HFF-Myc (cell line): ENCODE measurements around the gene PAX5.

Experiments used
- DNase-seq: peaks from one replicate; pipeline ENCODE4 v3.0.0-alpha.2; 2011; ENCODE audit warnings: low read depth; ENCODE audit errors: extremely low read depth
- H3K4me3 ChIP-seq: replicated peaks from 2 replicates; pipeline ENCODE4 v1.5.1; 2011; ENCODE audit warnings: low read depth, mild to moderate bottlenecking, control low read depth, low read length
- TF ChIP-seq, protein P1 (sequence below): IDR thresholded peaks from 2 replicates; pipeline ENCODE4 v1.5.1; 2012; ENCODE audit warnings: mild to moderate bottlenecking, low read depth, low read length, control low read depth; ENCODE audit errors: missing control alignments

The PAX5 gene

DNA sequence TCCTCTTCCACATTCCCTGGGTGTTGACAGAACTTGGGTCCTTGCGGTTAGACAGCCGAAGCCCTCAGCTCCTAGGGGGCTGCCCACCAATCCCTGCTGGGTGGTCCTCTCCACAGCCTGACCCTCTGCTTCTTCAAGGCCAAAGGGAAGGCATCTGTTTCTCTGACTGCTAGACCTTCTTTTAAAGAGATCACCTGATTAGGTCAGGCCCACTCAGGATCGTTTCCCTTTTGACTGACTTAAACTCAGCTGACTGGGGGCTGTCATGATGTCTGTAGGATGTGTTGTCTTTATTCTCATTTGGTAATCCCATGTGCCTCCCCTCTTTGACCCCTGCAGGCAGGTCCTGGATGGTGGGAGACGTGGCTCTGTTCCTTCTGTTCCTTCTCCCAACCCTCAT is 207.5 kb downstream of the PAX5 start:
- DNase-seq, result no peak
- no peak overlapping the region for H3K4me3 ChIP-seq
- TF ChIP-seq, protein P1, sequence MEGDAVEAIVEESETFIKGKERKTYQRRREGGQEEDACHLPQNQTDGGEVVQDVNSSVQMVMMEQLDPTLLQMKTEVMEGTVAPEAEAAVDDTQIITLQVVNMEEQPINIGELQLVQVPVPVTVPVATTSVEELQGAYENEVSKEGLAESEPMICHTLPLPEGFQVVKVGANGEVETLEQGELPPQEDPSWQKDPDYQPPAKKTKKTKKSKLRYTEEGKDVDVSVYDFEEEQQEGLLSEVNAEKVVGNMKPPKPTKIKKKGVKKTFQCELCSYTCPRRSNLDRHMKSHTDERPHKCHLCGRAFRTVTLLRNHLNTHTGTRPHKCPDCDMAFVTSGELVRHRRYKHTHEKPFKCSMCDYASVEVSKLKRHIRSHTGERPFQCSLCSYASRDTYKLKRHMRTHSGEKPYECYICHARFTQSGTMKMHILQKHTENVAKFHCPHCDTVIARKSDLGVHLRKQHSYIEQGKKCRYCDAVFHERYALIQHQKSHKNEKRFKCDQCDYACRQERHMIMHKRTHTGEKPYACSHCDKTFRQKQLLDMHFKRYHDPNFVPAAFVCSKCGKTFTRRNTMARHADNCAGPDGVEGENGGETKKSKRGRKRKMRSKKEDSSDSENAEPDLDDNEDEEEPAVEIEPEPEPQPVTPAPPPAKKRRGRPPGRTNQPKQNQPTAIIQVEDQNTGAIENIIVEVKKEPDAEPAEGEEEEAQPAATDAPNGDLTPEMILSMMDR, result no peak

DNA sequence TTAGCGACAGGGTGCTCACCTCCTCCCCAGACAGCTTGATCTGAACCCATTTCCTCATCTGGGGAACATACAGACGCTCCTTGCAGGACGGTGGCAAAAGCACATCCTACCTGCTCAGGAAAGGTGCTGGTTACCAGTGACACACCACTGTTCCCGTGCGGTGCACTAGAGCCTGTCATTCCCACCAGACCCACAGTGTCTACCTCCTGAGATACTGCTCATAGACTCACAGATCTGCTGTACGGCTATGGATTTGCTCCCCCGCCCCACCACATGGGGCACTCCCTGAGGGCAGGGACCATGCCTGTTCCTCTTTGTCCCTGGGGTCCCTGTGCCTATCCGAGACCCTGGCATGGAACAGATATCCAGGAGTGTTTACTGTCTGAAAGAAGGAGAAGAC is 208.9 kb downstream of the PAX5 start:
- H3K4me3 ChIP-seq, result no peak overlapping the region
- DNase-seq, result no peak
- TF ChIP-seq, protein P1, result no peak

DNA sequence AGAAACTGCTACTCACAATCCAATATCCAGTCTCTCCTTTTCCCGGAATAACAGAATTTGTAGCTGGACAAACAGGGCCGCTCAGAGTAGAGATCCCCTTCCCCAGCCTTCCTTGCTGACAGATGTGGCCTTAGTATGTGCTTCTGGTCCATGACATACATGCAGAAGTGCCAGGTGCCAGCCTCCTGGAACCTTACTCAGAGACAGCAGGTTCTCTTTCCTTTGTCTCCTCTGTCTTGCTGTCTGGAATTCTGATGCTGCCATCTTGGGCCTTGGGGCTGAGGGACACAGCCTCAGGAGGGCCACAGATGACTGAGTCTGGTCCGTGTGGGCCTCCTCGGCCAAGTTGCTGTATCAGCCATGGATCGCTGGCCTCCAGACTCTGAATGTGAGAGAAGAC is 210.1 kb downstream of the PAX5 start:
- H3K4me3 ChIP-seq, result no peak overlapping the region
- DNase-seq, result no peak
- TF ChIP-seq, protein P1, result no peak

DNA sequence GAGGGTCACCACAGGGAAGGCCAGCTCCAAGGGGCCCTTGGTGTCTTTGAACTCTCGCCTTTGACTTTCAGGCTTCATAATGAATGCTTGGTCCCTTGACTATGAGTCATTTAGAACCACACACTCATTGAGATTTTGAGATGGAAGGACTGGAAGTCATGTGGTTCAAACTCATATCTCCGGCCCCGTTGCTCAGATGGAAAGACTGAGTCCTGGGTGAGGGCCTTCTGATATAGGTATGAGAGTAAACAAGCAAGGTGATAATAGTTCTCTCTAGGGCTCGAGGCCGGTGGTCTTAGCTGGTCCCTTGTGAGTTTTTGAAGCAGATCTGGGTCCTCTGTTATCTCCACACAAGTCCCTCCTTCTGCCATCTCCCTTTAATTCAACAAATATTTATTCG is 210.6 kb downstream of the PAX5 start:
- H3K4me3 ChIP-seq, result no peak overlapping the region
- TF ChIP-seq, protein P1, result no peak
- no peak for DNase-seq

DNA sequence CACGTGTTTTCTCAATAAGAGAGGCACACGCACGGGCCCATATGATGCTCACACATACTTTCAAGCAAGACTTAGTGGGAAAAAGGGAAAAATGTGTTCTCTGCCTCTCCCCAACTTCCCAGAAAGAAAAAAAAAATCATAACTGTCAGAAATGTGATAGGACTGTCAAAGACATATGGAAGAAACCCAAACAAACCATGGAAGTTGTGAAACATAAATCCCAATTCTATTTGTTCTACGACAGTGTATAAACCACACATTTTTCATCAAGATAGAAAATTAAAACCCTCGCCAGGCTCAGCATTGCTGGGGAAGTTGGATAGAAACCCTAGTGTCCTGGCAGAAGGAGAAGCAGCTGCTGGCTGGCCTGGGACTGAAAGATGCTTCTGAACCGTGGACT is 211.9 kb downstream of the PAX5 start:
- H3K4me3 ChIP-seq, result no peak overlapping the region
- TF ChIP-seq, protein P1, result no peak
- no peak for DNase-seq

DNA sequence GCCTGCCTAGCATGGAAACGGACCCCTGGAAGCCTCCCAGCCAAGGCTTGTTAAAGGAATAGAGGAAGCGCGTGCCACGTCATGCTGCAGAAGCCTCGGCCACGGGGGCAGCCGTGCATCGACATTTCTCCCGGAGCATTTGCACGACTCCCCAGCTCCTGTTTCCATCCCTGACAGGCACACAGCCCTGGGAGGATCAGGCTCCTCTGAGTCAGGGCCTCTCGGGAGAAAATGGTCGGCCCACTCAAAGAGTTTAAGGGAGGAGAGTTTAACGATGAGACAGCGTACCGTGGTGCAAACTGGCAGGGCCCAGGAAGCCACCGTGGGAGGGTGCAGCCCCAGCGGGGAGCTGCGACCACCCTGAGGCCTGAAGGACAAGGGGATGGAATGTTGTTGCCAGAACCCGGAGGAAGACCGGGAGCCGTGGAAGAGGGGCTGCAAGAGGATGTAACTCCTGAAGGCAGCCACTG is 213.6 kb downstream of the PAX5 start:
- DNase-seq, result no peak
- TF ChIP-seq, protein P1, result no peak

More for the DNA sequence above, 213.6 kb downstream of the PAX5 start:
- no peak overlapping the region for H3K4me3 ChIP-seq
